Endometrium (tissue), 2 donors: ENCODE results near the gene LACRT.

Experiments used
- FAIRE-seq: peaks from 2 replicates; lab custom pipeline; 2012; peaks lifted over from hg19 to GRCh38; lab: Jason Lieb, UNC
- donor health status: control.
- donor health status: control.

The LACRT gene

DNA sequence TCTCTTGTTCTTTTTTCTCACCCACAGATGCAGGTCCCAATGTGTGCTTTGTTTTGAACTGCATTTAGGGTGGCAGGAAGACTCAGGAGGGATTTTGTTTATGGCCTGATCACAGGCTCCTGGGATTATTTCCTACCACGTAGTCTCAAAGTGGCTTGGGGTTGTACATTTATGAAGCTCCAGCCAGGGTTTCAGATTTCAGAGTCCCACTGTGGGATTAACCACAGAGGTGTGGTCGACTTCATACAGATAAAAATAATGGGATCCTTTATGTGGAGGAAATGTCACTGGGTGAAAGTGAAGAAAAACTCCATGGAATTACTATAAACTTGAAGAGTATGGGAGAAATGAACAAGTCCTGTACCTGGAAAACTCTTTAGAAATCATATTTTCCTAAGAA lies 32.0 kb downstream of the LACRT start:
- no peak for FAIRE-seq

DNA sequence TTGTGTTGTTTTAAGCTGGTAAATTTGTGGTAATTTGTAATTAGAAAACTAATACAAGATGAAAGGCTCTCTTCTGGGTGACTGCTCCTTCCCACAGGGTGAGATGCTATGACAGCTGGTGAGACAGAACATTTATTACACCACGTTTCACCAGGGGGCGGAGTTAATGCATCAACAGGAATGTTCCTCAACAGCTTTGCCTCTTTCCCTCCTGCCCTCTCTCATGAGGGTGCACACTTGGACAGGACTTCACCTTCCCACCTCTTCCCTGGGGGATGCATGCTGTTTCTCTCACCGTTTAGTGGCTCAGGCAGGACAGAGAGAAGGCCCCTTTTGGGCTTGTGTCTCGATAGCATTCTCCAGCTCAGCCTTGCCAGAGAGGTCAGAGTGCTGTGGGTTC lies 32.9 kb downstream of the LACRT start:
- no peak for FAIRE-seq

DNA sequence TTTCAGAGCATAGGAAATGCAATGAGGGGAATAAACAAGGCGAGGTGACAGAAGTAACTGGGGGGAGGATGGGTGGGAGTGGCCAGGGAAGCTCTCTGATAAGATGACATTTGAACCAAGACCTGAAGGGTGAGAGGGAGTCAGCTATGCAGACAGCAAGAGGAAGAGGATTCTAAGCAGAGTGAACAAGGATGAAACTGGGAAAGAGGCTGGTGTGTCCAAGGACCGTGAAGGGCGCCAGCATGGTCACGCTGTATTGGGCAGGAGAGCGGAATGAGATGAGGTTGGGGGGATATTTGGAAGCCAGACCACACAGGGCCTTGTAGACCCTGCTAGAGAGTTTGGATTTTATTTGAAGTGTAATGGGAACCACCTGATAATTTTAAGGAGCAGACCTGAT lies 35.7 kb downstream of the LACRT start:
- FAIRE-seq, result no peak

DNA sequence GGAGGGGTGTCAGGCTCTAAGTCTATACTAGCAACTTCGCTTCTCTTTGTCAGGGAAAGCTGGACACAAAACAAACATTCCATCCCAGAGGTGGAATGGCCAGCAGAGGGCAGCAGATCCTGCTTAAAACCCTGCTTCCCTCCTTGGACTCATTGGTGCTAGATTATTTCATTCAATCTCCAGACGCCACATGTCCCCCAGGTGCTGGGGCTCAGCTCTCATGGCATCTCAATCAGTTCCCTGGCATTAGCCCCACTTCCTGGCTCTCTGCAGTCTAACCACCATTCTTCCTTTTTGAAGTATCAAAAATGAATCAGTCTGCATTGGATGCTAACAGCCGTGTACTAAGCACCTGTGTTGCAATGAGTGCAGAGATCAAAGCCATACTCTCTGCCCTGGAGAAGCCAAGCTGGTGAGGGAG lies 38.2 kb downstream of the LACRT start:
- FAIRE-seq, result no peak

- FAIRE-seq, result no peak
Measured at GRCh38 chr12:54595471-54595870, 39.2 kb downstream of the LACRT start.

- FAIRE-seq, result no peak
Measured at GRCh38 chr12:54593725-54594124, 41.0 kb downstream of the LACRT start.

GRCh38 chr12:54593135-54593534 lies 41.6 kb downstream of the LACRT start:
- no peak for FAIRE-seq

DNA sequence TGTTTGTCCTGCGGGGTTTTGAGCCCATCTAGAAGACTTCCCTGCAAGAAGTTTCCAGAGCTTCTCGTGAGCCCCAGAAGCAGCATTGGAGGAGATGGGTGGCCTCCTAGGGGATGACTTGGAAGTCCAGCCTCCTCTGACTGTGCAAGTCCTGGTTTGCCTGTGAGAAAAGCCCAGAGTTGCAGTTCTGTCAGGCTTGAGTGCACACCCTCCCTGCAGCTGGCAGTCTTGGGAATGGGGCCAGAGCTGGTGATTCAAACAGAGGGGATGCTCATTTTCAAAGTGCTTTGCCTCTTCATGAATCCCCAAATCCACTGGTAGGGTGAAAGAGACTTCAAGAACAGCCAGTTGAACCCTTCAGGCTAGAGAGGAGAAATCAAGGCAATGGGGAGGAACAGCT lies 42.4 kb downstream of the LACRT start:
- FAIRE-seq, result no peak

GRCh38 chr12:54590978-54591591 lies 43.6 kb downstream of the LACRT start:
- FAIRE-seq, result no peak

DNA sequence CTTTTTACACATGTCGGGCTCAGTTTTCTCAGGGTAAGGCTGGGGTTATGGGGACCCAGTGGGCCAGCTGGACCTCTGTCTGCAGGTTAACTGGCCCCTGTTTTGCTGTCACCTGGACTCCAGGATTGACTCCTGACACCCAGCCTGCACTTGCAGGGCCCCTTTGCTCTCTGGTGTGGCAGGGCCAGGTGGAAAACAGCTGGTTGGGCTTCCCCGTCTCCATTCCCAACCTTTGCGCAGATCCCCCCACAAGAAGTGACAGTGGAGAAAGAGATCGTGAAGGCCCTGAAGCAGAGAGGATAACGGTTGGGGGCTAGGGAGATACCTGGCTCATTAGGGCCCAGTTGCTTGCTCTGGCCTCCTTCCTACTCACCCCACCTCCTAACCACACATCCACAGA lies 44.7 kb downstream of the LACRT start:
- no peak for FAIRE-seq

DNA sequence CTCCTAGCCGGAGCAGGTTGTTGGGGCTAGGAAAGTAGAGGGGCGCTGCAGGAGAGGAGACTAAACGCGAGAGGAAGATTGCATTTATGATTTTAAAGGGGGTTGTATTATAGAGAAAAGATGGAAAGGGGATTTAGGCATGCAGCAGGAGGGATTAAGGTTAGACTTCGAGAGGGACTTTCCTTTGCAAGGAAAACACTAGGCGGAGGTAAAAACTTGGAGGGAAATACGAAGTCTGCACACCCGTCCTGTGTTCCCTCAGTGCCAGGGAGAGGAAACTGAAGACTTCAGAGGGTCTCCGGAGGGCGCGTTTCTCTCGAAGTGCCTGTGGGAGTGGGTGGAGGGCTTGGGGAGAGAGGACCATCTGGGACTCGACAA lies 45.8 kb downstream of the LACRT start:
- FAIRE-seq, result no peak

- no peak for FAIRE-seq
Measured at GRCh38 chr12:54588110-54588889, 46.4 kb downstream of the LACRT start, which contains the start of gene PPP1R1A. Gene PPP1R1A, minus strand, starts transcription at chr12:54588659. Its CDS starts 171 bp downstream, at chr12:54588488.

- FAIRE-seq, result no peak
Measured at GRCh38 chr12:54587315-54587873, 47.3 kb downstream of the LACRT start.

- no peak for FAIRE-seq
Measured at GRCh38 chr12:54586620-54587019, 48.1 kb downstream of the LACRT start.

DNA sequence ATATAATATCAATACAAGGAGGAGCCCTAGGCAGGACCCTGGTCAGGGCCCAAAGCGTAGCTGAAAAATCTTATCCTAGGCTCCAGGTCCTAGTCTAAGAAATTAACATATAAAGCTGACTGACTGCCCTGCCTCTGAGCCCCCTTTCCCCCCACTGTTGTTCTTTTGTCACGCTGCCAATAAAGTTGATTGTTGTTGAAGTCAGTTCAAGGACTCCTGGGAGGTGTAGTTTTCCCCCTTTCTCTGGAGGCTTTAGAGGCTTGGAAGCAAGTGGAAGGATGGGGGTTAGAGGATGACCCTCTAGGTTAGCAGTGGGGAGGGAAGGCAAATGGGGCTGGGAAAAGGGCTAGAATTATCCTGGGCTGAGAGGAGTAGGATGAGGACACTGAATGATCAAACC lies 49.5 kb downstream of the LACRT start:
- FAIRE-seq, result no peak

GRCh38 chr12:54584128-54584527 lies 50.6 kb downstream of the LACRT start:
- no peak for FAIRE-seq

DNA sequence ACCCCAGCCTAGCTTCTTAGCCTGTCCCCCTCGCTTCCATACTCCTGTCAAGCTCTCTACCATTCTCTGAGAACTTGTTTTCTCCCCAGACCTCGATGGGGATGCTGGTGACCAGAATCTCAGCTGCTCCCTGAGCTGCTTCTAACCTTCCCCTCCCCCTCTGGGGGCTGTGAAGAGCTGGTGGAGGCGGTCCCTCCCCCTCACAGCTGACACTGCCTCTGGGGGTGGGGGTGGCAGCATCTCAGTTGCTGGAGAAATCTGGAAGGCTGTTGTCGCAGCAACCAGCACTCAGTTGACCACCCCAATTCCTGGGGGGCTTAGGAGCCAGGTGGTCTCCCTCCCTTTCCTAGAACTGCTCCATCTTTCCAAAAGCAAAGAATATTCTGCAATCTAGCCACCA lies 51.0 kb downstream of the LACRT start:
- FAIRE-seq, result no peak

GRCh38 chr12:54581412-54581811 lies 53.3 kb downstream of the LACRT start:
- no peak for FAIRE-seq
